GM21390 (cell line): Measurements from ENCODE around the gene ADGRD1.

Experiments used
- ATAC-seq: cut with Tn5 transposase; IDR thresholded peaks from one replicate; pipeline ENCODE4 v1.9.1; 2021; ENCODE audit not compliant: unreplicated experiment

ADGRD1 gene

DNA sequence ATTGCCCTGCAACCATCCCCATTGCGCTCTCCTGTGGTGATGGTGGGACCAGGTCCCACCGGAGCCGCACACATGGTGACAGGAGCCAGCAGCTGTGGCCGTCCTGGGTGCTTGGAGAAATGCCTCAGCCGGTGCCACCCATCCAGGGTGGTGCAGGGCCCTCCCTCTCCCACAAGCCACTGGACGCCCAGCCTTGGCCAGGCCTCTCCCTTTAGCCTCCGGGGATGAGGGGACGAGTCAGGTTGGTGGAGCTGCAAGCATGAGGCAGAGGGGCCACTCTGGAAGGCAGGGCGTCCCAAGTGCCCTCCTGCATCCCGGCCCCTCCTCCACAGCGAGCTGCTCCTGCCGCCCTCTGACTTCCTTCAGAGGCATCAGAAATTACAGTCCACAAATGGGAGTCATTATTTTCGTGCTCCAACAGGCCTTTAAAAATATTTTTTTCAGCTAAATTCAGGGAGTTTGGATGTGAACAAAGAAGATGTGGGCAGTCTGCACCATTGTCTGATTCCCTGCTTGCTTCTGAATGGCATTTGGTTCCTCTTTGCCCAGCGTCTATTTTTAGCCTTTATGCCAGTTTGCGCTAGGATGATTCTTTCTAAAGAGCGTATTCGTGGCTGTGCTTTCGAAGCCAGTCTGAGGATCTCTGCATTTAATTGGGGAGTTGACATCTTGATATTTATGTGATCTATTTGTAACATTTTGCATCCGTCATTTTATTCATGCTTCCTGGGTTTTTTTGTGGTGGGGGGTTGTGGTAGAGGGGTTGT lies 189.4 kb downstream of the ADGRD1 start:
- ATAC-seq, result no peak

DNA sequence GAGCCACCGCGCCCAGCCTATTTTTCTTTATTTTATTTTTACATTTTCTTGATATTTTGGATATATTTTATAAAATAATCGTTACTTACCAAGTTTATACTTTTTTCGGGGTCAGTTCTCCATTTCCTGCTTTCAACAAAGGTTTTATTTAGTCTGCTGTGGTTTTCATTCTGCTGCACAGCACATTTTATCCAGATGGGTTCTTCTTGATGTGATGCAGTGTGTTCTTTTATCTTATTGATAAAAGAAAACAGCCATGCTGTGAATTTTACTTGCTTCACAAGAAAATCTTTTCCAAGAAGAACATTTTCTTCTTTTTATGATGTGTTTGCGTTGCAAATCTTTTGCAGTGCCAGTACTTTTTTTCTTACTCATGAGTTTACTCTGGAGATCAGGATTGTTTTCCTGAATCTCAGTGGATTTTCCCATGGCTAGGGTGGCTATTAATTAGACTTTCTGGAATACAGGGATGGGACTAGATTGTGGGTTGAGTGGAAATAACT lies 192.5 kb downstream of the ADGRD1 start:
- ATAC-seq, result no peak

DNA sequence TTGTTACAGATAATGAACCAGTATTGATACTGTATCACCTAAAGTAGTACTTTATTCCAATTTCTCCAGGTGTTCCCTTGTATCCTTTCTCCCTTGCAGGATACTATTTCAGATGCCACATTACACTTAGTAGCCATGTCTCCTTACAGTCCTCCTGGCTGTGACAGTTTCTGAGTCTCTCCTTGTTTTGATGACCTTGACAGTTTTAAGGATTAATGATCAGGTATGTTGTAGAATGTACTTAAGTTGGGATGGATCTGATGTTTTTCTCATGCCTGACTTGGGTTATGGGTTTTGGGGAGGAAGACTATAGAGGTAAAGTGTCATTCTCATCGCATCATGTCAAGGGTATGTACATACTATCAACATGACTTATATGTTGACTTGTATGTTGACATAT lies 193.6 kb downstream of the ADGRD1 start:
- ATAC-seq, result no peak

DNA sequence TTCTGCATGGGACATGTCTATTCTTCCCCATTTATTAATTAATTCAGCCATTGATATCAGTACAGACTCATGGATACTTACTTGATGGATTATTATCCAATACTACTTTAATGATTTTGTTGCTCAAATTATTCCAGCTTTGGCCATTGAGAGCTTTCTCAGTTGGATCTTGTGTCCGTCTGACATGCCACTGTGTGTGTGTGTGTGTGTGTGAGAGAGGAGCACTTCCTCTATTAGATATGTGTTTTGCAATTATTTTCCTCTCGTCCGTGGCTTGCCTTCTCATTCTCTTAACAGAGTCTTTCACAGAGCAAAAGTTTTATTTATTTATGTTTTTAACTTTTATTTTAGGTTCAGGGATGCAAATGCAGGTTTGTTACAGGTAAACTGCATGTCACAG lies 194.2 kb downstream of the ADGRD1 start:
- ATAC-seq, result no peak

DNA sequence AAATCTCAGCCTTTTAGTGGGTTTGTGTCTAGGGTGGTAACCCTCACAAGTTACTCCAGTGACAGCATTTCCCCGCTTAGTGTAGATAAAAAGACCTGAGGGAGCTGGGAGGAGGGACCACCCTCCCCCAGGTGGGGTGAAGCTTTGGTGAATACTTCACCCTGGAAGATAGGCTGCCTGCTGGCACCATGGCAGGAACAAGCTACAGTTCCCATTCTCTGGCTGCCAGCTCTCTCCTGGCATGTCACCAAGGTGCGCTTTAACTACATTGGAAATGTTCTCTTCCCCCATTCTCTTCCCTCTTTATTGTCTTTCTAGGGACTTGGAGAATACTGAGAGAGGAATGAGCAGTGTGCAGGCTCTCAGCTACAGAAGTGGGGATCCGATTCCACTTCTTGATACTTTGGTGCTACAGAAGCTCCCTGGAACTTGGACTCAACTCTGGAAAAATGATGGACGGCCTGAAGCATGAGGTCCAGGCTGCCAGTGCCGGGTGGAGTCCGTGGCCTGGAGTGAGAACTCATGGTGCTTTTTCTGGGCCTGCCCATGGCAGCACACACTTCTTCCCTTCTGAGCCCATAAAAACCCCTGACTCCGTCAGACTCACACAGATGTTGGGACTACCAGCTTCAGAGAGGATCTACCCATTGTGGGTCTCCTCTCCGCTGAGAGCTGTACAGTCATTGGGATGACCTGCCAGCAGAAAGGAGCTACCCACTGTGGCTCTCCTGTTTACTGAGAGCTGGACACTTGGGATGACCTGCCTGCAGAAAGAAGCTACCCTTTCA lies 198.0 kb downstream of the ADGRD1 start:
- ATAC-seq, result no peak

DNA sequence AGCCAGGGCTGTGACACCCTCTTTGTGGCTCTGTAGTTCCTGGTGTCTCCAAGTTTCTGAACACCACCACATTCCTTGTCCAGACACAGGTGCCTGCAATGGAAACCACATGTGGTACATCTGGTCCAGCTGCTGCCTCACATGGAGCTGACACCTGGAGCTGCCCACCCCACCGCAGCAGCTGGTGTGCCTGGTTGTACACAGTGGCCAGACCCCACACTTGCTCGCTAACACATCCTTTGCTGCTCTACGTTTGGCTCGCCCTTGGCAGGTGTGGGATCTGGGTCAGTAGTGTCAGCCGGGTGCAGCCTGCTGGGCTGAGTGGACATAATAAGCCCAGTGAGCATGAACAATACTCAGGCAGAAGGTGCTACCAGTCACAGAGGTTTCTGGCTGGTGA lies 198.9 kb downstream of the ADGRD1 start:
- no peak for ATAC-seq

DNA sequence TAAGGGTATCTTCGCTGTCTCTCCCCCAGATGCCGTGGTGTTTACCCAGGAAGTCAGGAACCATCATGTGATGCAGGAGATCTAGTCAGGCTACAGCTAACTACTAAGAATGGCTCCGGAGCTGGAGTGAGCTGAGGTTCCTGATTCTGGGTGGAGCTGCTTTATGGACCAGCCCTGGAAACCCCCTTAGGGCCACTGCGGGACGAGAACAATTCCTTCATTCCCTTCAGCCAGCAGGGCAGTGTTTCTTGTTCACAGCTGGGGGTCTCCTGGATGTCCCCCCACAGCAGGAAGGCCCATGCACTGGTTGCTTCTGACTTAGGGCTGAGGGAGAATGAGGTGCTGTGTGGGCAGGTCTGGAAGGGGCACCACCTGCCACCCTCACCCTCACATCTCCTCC lies 199.3 kb downstream of the ADGRD1 start:
- ATAC-seq, result no peak

DNA sequence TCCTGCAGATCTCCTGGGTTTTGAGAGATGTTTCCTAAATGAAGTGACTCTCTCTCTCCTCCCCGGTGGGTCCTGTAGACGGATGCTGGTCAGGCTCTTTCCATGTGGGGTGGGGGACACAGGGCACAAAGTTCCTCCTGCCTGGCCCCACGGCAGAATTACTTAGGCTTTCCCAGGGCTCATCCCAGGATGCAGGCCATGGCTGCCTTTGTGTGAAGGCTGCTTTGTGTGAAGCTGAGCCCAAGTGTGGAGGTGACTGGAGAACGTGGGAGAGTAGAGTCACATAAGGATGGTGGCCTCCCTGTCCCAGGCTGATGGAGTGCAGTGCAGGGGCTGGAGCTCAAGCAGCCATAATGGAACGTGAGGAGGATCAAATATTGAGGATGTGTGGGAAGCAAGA lies 200.2 kb downstream of the ADGRD1 start:
- ATAC-seq, result no peak

DNA sequence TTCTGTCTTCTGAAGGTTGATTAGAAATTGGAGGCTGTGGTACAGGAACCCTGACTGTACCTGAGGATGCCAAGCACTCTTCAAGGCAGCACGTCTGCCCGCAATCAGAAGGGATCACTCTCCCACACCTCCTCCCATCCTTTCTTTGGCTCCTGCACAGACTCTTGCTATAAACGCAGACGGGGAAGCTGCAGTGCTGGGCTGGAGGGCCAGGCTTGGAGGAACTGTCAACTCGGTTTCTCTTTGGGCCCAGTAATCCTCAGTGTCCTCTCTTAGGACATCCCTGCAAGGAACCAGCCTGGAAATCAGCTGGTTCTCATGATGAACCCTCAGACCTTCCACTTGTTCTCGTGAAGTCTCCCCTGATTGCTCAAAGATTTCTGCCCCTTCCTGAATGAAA lies 201.4 kb downstream of the ADGRD1 start:
- ATAC-seq, result no peak

DNA sequence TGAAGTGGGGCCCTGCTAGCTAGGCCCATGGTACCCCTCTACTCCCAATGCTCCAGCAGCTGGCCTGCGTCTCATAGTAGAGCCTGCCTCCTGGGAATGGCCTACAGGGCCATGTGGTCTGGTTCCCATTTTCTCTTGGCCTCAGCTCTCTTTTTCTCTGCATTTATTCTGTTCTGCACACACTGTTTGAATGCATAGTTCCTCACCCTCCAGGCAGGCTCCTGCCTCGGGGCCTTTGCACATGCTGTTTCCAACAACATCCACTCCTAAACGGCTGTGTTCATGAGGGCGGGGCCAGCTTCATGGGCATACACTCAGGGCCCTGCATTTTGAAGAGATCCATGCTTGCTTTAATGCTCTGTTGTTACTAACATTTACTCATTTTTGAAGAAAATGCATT lies 204.0 kb downstream of the ADGRD1 start:
- no peak for ATAC-seq

DNA sequence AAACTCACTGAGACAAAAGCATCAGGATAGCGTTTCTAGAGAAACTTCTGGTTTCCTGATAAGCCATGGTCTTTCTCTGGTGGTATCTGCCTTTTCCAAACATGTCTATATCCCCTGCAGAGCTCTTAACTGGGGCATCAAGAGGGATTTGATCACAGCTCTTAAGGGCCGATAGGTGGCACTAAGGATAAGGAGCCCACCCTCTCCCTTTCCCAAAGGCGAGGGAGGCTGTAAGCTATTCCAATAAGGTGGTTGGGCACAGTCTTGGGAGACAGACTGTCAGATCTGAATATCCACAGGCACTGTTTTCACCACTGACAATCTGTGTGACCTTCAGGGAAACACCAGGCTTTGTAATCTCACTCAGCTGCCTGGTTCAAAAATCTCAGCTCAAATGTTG lies 206.0 kb downstream of the ADGRD1 start:
- no peak for ATAC-seq

DNA sequence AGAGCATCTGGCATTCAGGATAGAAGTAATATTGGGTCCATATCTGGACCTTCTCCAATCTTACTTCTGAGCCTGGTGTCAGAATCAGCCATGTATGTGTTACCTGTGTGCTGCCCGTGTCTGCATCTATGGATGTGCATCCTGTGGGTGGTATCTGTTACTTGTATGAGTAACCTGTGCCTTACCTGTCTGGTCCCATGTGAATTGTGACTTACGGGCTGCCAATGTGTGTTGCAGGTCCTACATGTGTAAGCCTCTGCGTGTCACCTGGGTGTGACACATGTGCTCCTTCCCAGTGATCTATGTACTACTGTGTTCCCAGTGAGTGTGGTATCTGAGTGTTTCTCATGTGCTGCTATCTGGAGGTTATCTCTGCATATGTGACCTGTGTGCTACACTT lies 208.4 kb downstream of the ADGRD1 start:
- ATAC-seq, result no peak

DNA sequence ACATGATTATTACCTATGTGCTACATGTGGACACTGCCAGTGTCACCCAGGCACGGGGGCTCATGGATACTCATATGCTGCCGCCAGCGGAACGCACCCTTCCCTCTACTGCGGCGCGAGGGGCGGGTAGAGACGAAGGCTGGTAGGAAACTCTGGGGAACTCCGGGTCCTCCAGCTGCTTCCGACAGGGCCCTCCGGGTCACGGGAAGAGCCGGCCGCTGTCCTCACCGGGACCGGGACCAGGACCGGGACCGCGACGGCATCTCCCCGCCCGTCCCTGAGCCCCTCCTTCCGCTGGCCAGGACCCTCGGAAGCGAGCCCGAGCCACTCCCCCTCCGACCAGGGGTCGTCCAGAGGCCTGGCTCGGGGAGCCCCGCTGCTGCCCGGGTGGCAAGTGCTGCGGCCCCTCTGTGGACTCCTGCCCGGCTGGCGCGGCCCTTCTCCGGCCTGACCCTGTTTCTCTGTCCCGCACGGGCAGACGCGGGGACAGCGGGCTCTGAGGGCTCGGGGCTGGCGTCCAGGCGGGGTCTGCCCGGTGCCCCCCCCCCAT lies 209.6 kb downstream of the ADGRD1 start:
- no peak for ATAC-seq

DNA sequence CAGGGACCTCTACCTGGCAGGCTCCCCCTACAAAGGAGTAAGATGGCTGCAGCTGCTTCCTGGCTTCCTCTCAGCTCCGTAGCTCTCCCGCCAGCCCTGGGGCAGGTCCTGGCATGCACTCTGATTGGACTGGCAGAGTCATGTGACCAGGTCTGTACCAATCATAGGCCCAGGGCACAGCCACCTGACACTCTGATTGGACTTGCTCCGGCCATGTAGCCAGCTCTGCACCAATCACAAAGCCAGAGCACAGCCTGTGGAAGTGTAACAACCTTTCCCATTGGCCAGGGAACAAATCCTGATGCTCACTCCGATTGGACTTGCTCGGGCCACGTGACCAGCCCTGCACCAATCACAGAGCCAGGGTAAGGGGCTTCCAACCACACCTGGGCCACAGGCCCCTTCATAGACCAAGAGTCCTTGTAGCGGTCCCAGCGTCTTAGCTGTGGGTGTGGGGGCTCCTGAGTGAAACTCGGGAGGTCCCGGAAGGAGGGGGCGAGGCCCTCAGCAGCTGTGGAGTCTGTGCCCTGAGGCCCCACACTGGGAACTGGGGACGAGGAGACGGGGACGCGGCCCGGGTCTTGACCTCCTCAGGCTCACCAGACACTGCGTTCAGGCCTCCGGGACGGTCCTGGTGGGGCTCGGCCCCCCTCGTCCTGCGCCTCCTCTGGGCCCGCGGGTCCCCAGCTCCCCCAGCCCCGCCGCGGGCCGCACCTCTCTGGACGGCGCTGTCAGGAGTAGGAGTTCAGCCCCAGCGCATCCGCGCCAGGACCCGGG lies 210.6 kb downstream of the ADGRD1 start:
- no peak for ATAC-seq

DNA sequence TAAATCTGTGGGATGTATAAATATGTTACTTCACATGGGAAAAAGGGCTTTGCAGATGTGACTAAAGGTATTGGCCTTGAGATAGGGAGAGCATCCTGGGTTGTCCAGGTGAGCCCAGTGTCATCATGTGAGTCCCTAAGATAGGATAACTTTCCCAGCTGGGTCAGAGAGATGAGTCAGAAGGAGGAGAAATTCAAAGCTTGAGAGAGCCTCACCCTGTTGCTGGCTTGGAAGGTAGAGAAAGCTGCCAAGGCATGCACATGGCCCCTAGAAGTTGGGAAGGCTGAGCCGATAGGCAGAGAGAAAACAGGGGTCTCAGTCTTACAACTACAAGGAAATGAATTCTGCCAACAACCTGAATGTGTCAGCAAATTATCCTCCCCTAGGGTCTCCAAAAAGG lies 213.0 kb downstream of the ADGRD1 start:
- ATAC-seq, result no peak

DNA sequence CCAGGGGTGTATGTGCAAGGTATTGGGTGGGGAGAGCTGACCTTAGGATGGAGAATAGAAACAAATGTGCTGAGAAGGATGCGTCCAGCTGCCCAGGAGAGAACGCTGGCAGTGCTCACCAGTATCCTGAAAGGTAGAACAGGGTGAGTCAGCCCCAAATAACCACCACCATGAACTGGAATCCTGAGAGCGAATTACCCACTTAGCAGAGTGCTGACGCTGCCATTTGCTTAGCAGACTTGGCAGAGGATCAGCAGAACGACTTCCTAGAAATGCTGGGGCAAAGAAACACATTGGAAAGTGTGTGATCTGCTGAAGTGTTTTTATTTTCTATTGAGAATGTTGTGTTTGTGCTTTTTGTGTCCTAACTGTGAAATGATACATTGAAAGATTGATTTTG lies 213.6 kb downstream of the ADGRD1 start:
- ATAC-seq, result no peak

DNA sequence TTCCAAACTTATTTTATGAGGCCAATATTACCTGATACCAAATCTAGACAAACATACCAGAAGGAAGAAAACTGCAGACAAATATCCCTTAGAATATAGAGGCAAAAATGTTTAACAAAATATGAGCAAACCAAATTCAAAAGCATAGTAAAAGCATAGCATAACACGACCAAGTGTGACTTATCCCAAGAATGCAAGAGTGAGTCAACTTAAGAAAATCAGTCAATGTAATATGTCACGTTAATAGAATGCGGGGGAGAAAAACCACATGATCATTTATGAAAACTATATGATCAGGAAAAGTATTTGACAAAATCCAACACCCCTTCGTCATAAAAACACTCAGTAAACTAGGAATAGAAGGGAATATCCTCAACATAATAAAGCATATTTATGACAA lies 217.3 kb downstream of the ADGRD1 start:
- no peak for ATAC-seq

DNA sequence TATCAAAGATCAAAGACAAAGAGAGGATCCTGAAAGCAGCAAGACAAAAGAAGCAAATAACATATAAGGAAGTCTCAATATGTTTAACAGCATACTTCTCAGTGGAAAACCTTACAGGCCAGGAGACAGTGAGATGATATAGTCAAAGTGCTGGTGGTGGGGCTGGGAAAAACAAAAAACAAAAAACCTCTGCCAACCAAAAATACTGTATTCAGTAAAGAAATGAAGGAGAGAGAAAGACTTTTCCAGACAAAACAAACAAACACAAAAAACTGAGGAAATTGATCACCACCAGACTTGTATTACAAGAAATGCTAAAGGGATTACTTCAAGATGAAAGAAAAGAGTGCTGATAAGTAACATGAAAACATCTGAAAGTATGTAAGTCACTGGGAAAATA lies 221.2 kb downstream of the ADGRD1 start:
- no peak for ATAC-seq

DNA sequence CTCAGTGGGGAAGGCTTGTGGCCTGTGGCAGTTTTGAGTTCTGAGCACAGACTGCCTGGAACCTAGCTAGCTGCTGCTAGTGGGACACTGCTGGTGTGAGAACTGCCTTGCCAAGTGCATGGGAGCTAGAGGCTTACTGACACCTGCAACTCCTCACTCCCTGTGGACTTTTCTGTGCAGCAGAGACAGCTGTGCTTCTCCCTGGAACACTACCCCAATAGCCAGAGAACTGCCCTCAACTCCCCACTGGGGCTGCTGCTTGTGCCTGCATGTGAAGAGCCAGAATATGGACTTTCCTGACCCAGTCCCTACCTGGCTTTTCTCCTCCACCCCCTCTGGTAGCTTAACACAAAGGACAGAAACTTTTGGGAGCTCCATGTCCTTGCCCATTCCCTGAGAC lies 222.6 kb downstream of the ADGRD1 start:
- no peak for ATAC-seq

DNA sequence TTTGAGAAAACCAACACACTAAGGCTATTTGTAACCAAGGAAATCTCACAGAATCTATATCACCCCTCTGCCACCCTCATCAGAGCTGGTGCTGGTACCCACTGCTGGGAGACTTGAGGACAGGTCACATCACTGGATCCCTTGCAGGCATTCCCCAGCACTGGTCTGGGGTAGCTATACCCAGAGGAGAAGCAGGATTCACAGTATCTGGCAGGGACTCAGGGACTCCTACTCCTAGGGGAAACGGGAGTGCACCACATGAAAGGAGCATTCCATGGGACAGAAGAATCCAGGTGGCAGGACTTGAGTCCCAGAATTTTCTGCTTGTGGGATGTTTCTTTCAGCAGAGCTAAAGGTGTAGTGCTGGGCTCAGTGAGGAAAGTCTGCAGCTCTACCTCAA lies 223.2 kb downstream of the ADGRD1 start:
- no peak for ATAC-seq

DNA sequence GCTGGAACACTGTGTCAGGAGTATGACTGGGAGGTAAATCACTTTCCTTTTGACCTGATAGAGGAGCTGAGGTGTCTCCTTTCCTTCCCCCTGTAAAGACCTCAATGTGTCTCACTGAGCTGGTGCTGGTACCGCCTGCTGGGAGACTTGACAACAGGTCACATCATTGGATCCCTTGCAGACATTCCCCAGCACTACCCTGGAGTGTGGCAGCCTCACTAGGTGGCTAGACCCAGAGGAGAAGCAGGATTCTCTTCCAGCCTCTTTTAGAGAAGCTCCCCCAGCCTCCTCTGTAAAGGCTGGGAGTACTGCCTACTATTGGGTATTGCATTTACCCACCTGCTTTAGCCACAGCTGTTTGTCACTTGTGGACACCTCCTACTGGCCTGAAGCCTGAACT lies 223.9 kb downstream of the ADGRD1 start:
- no peak for ATAC-seq
